Right lobe of liver (tissue), 6 donors: ENCODE results near the gene KAT2B. TPM values are rescaled to one million over a fixed set of nuclear protein-coding genes. Genes with fewer than 3 reads are reported as not detected.

ENCODE experiments used
- ATAC-seq, 4 donors: fragments of 200-7000 bp; cut with Tn5 transposase; one replicate each; pipeline ENCODE4 v1.9.1; 2020; ENCODE audit warnings: mild to moderate bottlenecking in 4 of 4, moderate library complexity in 4 of 4
- DNase-seq, 3 donors: peaks; one replicate each; pipeline ENCODE4 v3.0.0-alpha.2; 2020
- H3K27ac ChIP-seq, 3 donors: fragments of 200-600 bp; one replicate each; pipeline ENCODE4 v1.8.0; 2022
- H3K27me3 ChIP-seq, 2 donors: fragments of 200-600 bp; one replicate each; pipeline ENCODE4 v1.8.0; 2022
- H3K36me3 ChIP-seq, 4 donors: fragments of 200-600 bp; sonication (generic) in 1 of 4; one replicate each; pipeline versions ENCODE4 v1.5.1 to v1.8.0; 2017 to 2022; ENCODE audit warnings: control low read depth in 1 of 4
- H3K4me1 ChIP-seq, 4 donors: fragments of 200-600 bp; sonication (generic) in 1 of 4; one replicate each; pipeline versions ENCODE4 v1.5.1 to v1.8.0; 2017 to 2022; ENCODE audit warnings: control low read depth in 1 of 4
- H3K4me3 ChIP-seq, 3 donors: fragments of 200-600 bp; one replicate each; pipeline ENCODE4 v1.8.0; 2022
- H3K9me3 ChIP-seq, 4 donors: fragments of 200-600 bp; sonication (generic) in 1 of 4; one replicate each; pipeline versions ENCODE4 v1.5.1 to v1.8.0; 2017 to 2022; ENCODE audit warnings: control low read depth in 1 of 4
- POLR2A ChIP-seq: fragments of 450-650 bp; IDR thresholded peaks from one replicate; pipeline ENCODE4 v1.6.1; 2017; ENCODE audit warnings: antibody characterized with exemption, mild to moderate bottlenecking
- WGBS: methylation state at CpG from one replicate; pipeline ENCODE4 v1.1.6; 2018; ENCODE audit warnings: low coverage, low lambda C conversion rate; ENCODE audit not compliant: insufficient coverage; ENCODE audit errors: missing lambda C conversion rate; 5-methylcytosine and 5-hydroxymethylcytosine counted together
- intact Hi-C, 2 donors: fragments of 100-400 bp; cut with DNase I; formaldehyde crosslinking; loops; one replicate each; pipeline versions ENCODE4 v1.11.2 to v1.14.1; 2022
- total RNA-seq, 6 experiments: library from RNA; depleted of rRNA in 2 of 6; stranded (reverse); fragments of >200 nt in 2 of 6; fragmentation: NEBNext Ultra II Directional in 3 of 6; extraction: Animal tissue kit (Norgen Biotek cat#: 25700) in 3 of 6; gene quantifications; one replicate each; pipeline versions ENCODE4 v1.1.0 to v1.2.4, GENCODE V29; 2016 to 2023
- TF ChIP-seq, protein P1 (sequence below), 4 donors: fragments of 200-600 bp in 3 of 4; fragments of 450-650 bp in 1 of 4; IDR thresholded peaks; one replicate each; pipeline versions ENCODE4 v1.5.1 to v1.8.0; 2016 to 2022; ENCODE audit warnings: antibody characterized with exemption in 4 of 4, mild to moderate bottlenecking in 2 of 4
- donor health status: DM: no; HTN: yes; CAD: no.
- donor health status: DM: no; HTN: no; CAD: no.
- donor health status: DM: no; HTN: no; CAD: no.
- donor health status: DM: no; HTN: yes; CAD: no.
- donor health status: DM: no; HTN: yes; CAD: no.

Gene KAT2B
- total RNA-seq, 6 experiments from 2014 or later, result 25.6 to 35.7 (median 30.3) TPM

DNA sequence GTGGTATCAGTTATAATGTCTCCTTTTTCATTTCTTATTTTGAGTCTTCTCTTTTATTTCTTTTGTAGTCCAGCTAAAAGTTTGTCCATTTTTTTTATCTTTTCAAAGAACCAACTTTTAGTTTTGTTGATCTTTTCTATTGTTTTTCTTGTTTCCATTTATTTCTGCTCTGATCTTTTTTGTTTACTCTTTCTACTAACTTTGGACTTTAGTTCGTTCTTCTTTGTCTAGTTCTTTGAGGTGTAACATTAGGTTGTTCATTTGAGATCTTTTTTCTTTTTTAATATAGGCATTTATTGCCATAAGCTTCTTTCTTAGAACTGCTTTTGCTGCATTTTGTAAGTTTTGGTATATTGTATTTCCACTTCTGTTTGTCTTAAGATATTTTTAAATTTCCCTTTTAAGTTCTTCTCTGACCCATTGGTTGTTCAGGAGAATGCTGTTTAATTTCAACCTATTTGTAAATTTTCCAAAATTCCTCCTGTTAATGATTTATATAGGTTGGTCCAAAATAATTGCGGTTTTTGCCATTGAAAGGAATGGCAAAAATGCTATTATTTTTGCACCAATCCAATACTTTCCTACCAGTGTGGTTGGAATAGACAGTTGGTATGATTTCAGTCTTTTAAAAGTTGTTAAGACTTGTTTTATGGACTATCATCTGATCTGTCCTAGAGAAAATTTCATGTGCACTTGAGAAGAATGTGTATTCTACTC, 51.2 kb downstream of the KAT2B start:
- intact Hi-C loops, result no loop called here
- peak overlapping the region in 2 of 3 donors; percentile 2 to 34 for H3K27ac ChIP-seq
- DNase-seq (no peak), ATAC-seq (peak in 3 of 4 donors; percentile 37 to 72 (median 55))
- peaks cover 0 to 20% (median 8%) of the 10 kb centered on the region in 4 donors for H3K4me1 ChIP-seq
- H3K4me3 ChIP-seq, result no peak overlapping the region
- no peaks in the 10 kb centered on the region for H3K36me3 ChIP-seq
- 30% methylated on average over 2 of the region's 2 CpGs for WGBS
- TF ChIP-seq, protein P1, sequence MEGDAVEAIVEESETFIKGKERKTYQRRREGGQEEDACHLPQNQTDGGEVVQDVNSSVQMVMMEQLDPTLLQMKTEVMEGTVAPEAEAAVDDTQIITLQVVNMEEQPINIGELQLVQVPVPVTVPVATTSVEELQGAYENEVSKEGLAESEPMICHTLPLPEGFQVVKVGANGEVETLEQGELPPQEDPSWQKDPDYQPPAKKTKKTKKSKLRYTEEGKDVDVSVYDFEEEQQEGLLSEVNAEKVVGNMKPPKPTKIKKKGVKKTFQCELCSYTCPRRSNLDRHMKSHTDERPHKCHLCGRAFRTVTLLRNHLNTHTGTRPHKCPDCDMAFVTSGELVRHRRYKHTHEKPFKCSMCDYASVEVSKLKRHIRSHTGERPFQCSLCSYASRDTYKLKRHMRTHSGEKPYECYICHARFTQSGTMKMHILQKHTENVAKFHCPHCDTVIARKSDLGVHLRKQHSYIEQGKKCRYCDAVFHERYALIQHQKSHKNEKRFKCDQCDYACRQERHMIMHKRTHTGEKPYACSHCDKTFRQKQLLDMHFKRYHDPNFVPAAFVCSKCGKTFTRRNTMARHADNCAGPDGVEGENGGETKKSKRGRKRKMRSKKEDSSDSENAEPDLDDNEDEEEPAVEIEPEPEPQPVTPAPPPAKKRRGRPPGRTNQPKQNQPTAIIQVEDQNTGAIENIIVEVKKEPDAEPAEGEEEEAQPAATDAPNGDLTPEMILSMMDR (IDR thresholded peaks at IDR 0.05), result no peak
- no peak for TF ChIP-seq POLR2A
- no peaks in the 10 kb centered on the region for H3K27me3 ChIP-seq
- no peaks in the 10 kb centered on the region for H3K9me3 ChIP-seq

DNA sequence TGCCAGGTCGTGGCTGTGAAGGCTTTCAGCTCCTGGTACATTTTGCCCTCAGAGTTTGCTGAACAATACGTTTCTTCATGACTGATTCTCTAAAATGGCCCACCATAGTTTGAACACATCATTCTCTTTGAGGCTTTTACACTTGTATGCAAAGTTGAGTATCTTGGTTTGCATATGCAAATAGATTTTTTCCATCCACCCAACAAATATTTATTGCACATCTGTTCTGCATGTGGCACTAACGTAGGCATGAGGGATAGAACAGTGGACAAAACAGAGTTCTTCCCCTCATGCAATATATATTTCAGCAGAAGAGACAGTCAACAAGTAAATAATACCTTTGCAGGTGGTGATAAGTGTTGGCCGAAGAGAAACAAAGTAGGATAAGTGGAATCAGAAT, 55.2 kb downstream of the KAT2B start:
- no peaks in the 10 kb centered on the region for H3K27me3 ChIP-seq
- intact Hi-C loops, result no loop called here
- peak overlapping the region in 2 of 3 donors; percentile 39 to 65 for H3K27ac ChIP-seq
- H3K9me3 ChIP-seq, result no peaks in the 10 kb centered on the region
- 98% methylated on average over 4 of the region's 4 CpGs for WGBS
- no peak for TF ChIP-seq POLR2A
- TF ChIP-seq, protein P1 (IDR thresholded peaks at IDR 0.05), result no peak
- H3K36me3 ChIP-seq, result no peaks in the 10 kb centered on the region
- DNase-seq, result no peak
- ATAC-seq, result no peak
- H3K4me3 ChIP-seq, result no peak overlapping the region
- peaks cover 0 to 32% (median 9%) of the 10 kb centered on the region in 4 donors for H3K4me1 ChIP-seq

DNA sequence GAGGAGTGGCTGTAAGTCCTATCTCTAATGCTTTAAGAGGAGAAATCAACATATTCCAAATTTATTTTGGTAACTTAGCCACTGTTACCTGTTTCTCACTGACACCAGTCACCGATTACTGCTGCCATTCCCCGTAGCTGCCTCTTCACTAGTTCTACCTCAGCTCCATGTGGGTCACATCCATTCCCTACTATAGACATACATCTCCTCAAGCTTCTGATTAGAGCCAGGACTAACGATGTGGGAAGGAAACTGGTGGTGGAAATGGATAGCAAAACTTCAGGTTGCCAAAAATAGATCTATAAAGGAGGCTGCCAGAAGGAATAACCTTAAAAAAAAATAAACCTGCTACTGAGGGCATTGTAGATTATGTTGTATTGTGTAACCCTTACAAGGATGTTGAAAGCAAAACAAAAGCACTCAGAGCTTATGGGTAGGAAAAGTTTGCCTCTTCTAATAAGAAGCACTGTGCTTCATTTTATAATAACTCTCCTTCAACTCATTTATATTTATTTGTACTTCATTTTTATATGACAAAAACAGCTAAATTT, 56.0 kb downstream of the KAT2B start:
- peak overlapping the region; percentile 29 to 65 (median 39) for H3K27ac ChIP-seq
- H3K36me3 ChIP-seq, result no peaks in the 10 kb centered on the region
- intact Hi-C loops, result no loop called here
- no peaks in the 10 kb centered on the region for H3K27me3 ChIP-seq
- no peaks in the 10 kb centered on the region for H3K9me3 ChIP-seq
- 42% methylated on average over 3 of the region's 3 CpGs for WGBS
- TF ChIP-seq, protein P1 (IDR thresholded peaks at IDR 0.05), result no peak
- no peak for TF ChIP-seq POLR2A
- H3K4me1 ChIP-seq, result peaks cover 0 to 27% (median 6%) of the 10 kb centered on the region in 4 donors
- DNase-seq (no peak), ATAC-seq (peak; percentile 61 to 76 (median 68))
- H3K4me3 ChIP-seq, result no peak overlapping the region

GRCh38 chr3:20097015-20097414, 56.8 kb downstream of the KAT2B start:
- TF ChIP-seq POLR2A, result no peak
- TF ChIP-seq, protein P1 (IDR thresholded peaks at IDR 0.05), result no peak
- H3K36me3 ChIP-seq, result no peaks in the 10 kb centered on the region
- H3K27ac ChIP-seq, result peak overlapping the region; percentile 29 to 65 (median 39)
- peaks cover 0 to 21% (median 4%) of the 10 kb centered on the region in 4 donors for H3K4me1 ChIP-seq
- H3K4me3 ChIP-seq, result no peak overlapping the region
- 8% methylated on average over 1 of the region's 1 CpG for WGBS
- no peaks in the 10 kb centered on the region for H3K9me3 ChIP-seq
- DNase-seq, result peak; percentile 40 to 82 (median 69)
- intact Hi-C loops, result no loop called here
- peak; percentile 94 to 96 (median 94) for ATAC-seq
- no peaks in the 10 kb centered on the region for H3K27me3 ChIP-seq
